GM19043 (cell line): ENCODE results near the gene ATP5F1D.
A peak's percentile ranks its signal among the peaks of the same experiment; 100 is the strongest.

Source experiments
- ATAC-seq: cut with Tn5 transposase; IDR thresholded peaks from one replicate; pipeline ENCODE4 v1.9.1; 2021; ENCODE audit warnings: low read depth; ENCODE audit not compliant: unreplicated experiment

Gene ATP5F1D

DNA sequence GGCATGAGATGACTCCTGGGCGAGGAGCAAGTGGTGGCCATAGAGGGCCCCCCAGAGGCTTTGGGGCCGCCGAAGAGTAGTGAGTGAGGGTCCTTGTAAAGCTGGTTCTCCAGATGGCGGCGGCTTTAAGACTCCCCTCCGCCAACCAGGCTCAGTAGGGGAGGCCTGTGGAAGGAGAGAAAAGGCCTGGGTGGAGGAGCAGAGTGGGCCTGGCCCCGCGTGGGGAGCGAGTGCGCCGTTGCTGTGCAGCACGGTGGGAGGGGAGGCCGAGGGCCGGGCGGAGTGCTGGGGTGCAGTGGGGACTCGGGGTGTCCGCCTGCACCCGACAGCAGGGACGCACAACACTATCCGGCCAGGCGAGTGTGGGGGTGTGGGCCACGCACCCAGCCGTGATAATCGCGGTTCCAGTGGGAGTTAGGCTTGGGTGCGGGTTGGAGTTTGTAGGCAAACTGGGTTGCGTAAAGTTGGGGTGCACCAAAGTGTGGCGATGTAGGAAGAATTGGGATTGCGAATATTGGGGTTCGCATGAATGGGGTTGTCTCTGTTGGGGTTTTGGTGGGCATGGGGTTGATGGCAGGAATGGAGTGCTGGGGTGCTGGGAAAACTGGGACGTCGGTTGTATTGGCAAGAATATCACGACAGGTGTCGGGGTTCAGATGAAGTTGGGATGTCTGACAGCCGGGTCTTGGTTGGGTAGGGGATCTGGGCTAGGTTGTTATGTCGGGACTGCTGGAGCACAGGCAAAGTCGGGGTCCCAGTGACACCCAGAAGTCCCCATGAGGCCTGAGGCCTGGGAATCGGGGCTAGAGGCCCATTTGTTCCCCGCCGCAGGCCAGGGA, 26.9 kb downstream of the ATP5F1D start:
- no peak for ATAC-seq

DNA sequence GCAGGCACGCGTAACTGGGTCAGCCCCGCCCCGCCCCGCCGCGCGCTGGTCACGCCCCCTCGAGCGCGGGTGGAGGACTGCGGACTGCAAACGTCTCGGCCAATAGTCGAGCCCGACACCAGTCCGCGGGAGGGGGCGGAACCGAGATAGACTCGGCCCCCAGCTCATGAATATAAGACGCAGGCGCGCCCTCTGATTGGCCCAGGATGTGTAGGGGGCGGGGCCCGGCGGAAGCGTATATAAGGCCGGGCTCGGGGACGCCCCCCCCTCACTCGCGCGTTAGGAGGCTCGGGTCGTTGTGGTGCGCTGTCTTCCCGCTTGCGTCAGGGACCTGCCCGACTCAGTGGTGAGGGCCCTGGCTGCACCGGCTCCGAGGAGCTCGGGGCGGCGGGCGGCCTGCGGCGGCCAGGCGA, 27.5 kb downstream of the ATP5F1D start, which contains the start of gene CIRBP:
CIRBP (plus strand) TSS at position 268 of the 413 bp plus-strand sequence. CDS start 1,602 bp downstream, outside the sequence.
- ATAC-seq, result peak; percentile 43

DNA sequence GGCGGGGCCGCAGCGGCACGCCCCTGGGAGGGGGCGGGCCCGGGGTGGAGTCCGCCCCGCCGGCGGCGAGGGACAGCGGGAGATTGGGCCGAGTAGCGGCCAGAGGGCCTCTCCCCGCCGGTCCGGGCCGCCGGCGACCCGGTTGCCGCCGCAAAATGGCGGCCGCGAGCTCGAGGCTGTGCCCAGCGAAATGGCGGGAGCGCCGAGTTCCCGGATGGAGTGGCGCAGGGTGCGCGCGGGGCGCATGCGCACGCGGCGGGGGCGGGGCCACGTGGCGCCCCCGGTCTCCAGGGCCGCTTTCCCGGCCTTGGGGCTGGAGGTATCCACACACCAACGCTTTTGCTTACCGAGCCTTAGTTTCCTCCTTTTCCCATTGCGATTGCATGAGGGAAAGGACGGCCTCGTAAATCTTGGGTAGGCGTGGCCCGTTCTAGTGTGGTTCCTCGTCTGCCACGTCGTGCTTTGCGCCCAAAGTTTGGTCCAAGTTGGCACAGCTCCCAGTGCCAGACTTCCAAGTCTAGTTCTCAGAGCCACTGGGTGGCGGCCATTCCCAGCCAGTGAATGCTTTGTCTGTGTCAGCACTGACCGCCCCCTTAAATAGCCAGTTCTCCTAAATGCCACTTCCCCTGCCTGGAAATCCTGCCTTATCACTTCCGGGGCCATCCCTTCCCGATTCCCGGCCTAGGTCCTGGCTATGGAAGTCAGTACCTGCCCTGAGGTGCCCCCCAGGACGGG, 28.1 kb downstream of the ATP5F1D start:
- peak; percentile 27 for ATAC-seq

DNA sequence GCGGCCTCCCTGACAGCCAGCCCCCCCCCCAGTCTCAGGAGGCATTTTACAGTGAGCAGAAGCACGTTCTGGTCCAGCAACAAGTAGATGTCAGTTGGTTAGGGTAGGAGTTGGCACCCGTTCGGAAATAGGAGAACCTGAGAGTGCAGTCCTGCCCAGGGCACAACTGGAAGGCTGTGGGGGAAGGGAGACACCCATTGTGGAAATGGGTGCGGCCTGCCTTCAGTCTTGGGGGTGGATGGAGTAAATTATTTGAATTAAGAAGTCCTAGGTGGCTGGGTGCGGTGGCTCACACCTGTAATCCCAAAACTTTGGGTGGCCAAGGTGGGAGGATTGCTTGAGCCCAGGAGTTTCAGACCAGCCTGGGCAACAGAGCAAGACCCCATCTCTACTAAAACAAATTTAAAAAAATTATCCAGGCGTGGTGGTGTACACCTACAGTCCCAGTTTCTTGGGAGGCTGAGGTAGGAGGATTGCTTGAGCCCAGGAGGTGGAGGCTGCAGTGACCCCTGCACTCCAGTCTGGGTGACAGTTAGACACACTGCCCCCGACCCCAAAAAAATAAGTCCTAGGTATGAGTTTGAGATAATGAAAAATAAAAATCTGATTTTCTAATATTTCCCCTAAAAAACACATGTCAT, 28.8 kb downstream of the ATP5F1D start:
- no peak for ATAC-seq

DNA sequence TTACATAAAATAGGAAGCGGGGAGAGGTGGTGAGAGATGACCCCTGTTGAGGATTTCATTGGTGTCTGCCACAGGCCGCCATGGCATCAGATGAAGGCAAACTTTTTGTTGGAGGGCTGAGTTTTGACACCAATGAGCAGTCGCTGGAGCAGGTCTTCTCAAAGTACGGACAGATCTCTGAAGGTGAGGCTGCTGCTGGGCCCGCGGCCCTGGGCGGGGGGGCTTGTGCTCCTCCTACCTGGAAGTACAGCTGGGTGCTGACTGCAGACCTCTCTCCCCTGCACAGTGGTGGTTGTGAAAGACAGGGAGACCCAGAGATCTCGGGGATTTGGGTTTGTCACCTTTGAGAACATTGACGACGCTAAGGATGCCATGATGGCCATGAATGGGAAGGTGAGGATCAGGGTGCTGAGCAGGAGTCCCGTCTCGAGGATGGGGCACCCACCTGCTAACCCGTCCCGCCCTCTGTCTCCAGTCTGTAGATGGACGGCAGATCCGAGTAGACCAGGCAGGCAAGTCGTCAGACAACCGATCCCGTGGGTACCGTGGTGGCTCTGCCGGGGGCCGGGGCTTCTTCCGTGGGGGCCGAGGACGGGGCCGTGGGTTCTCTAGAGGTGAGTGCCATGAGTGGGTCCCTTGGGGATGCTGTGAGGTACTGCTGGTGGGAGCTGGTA, 29.4 kb downstream of the ATP5F1D start:
- no peak for ATAC-seq

DNA sequence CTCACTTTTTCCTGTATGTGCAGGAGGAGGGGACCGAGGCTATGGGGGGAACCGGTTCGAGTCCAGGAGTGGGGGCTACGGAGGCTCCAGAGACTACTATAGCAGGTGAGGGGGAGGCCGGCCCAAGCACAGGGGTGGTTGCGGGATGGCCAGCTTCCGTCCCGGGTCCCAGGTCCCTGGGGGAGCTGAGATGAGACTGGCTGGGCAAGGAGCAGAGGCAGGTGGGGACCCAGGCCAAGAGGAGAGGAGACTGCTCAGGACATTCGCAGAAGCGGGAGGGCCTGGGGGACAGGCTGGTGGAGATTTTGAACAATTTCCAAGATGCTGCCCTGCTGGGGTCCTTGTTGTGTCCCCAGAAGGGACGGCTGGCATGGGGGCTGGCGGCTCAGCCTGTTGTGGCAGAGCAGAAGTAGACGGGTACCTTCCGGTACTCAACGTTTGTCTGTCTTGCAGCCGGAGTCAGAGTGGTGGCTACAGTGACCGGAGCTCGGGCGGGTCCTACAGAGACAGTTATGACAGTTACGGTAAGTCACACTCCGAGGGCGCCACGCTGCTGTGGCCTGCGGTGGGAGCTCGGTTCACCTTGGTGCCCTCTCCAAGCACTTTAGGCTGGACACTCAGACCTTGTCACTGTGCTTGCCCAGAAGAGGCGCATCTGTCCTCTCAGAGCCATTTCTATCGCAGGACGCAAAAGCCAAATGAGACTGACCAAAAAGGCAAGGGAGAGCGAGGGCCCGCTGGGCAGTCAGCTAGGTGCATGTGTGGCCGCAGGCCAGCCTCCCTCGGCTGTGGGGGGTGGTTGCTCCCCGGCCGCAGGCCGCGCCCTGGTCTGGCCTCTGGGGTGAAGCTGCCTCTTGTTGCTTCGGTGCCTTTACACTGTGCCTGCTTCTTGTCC, 30.2 kb downstream of the ATP5F1D start:
- no peak for ATAC-seq

DNA sequence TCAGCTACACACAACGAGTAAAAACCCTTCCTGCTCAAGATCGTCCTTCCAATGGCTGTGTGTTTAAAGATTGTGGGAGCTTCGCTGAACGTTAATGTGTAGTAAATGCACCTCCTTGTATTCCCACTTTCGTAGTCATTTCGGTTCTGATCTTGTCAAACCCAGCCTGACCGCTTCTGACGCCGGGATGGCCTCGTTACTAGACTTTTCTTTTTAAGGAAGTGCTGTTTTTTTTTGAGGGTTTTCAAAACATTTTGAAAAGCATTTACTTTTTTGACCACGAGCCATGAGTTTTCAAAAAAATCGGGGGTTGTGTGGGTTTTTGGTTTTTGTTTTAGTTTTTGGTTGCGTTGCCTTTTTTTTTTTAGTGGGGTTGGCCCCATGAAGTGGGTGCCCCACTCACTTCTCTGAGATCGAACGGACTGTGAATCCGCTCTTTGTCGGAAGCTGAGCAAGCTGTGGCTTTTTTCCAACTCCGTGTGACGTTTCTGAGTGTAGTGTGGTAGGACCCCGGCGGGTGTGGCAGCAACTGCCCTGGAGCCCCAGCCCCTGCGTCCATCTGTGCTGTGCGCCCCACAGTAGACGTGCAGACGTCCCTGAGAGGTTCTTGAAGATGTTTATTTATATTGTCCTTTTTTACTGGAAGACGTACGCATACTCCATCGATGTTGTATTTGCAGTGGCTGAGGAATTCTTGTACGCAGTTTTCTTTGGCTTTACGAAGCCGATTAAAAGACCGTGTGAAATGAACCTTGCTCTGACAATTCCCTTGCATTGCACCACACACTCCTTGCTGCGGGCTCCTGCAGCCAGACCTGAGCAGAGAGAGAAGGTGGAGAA, 31.1 kb downstream of the ATP5F1D start:
- ATAC-seq, result no peak

DNA sequence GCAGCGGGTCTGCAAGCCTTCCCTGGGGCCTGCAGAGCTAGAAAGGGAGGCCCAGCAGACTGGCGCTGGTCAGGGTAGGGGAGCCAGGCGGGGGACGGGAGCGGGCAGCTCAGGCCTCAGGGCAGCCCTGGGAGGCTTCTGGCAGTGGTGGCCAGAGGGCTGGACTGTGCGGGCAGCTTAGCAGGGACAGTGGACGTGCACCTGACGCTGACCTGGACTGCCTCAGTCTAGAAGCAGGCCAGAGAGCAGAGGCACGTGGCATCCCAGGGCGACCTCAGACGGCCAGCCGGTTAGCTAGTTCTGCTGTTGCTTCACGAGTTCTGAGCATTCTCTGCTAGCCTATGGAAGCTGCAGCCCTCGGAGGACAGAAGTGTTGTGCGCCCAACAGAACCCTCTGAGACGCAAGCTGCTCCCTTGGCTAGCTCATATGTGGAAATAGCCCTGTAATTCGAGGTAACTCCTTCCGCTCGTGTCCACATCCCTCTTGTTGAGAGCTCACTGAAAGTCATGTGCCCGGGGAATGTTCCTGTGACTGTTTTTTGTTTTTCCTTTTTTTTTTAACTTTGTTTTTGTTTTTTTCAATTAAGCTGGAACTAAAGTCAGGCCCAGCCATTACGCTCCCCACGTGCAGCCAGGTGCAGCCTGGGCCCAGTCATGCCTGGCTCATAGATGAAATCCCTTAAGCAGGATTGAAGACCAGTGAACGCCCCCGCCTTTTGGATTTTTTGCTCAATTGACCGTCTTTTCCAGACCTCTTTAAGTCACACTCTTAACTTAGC, 31.9 kb downstream of the ATP5F1D start:
- no peak for ATAC-seq

DNA sequence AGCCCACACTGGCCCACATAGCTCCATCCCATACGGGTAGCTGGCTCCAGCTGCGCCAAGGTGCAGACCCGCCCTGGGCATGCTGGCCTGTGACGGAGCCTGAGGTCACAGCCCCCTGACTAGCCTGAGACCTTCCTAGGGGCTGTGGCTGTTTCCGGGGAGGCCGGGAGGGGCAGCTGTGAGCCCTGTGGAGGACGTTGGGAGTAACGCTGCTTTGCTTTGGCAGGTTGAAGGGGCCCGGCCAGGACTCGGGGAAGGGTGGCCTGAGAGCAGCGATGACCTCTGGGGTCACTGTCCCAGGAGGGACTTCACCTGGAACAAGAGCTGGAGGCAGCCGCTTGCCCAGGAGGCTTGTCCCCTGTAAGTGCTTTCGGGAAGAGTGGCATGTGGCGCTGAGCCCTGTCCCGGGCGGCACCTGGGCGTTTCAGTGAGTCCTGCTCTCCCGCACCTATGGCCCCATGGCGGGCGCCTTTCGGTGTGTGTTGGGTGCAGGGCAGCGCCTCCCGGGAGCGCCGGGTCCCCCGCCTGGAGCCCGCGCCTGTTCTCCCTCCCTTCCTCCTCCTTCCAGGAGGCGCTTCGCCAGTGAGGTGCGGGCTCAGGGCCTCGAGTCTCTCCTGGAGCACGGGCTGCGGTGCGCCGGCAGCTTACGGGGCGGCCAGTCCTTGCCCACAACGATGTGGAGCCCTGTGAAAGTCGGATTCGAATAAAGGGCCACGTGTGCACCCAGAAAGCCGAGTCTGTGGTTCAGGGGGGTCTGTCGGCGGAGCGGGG, 32.7 kb downstream of the ATP5F1D start:
- ATAC-seq, result no peak

DNA sequence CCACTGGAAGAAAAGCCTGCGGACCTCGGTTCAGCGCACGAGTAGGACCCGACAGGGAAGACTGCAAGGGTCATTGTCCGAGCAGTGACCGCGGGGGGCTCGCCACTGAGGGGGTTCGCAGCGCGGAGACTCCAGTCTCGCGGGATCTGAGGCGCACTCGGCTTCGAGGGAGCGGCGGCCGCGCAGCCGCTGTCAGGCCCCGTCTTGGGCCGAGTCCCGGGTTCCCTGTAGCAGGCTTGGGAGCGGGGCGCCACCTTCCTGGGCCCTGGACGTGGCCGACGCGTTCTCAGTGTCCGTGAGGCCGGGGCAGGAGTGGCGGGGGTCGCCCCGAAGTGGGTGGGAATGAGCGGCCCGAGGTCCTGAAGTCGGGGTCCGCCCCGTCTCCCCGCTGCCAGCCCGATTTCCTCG, 33.3 kb downstream of the ATP5F1D start:
- no peak for ATAC-seq

DNA sequence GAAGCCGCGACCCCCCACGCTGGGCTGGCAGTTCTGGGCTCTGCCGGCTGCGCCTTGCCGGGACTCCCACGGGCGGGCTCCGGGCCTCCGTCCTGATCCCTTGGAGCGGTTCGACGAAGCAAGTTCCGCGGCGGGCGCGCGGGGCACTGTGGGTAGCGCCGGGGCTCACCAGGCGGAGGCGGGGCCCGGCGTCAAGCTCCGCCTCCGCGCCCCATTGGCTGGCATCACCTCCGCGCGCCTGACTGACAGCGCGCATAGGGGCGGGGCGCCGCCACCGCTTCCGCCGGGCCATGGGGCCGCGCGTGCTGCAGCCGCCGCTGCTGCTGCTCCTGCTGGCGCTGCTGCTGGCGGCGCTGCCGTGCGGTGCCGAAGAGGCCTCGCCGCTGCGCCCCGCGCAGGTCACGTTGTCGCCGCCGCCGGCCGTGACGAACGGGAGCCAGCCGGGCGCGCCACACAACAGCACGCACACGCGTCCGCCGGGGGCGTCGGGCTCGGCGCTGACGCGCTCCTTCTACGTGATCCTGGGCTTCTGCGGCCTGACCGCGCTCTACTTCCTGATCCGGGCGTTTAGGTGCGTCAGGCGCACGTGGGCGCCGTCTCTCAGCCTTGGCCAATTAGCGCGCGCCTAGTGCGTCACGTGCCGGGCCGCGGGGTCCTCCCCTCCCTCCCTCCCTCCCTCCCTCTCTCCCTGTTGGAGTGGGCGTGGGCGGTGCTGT, 33.9 kb downstream of the ATP5F1D start, which contains the start of gene FAM174C:
FAM174C (plus strand) TSS at position 271 of the 716 bp plus-strand sequence; CDS start at position 291, 20 bp downstream.
- ATAC-seq, result peak; percentile 73

DNA sequence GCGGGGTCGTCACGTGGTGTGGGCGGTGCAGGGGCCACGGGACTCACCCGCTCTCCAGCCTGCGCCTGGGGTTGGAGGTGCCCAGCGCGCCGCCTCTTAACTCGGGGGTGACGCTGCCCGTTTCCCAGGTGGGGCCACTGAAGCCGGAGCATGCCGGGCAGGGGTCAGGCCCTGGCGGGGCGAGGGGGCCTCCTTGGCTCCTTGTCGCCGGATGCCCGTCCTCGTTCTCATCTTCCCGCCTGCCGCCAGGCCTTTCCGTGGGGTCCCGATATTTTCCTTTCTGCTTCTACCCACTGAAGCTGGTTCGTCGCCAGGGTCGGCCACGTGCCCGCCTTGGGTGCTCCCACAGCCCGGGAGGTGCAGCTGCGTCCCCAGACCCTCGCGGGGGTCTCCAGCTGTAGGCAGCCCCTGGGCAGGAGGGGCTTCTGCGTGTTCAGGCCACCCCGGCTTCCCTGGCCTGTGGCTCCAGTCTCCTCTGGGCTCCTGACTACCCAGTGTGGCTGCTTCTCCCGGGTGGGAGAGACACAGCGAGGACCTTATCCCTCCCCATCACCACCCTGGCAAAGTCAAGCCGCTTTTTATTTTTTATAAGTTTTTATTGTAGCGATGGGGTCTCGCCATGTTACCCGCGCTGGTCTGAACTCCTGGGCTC, 34.6 kb downstream of the ATP5F1D start:
- ATAC-seq, result no peak

DNA sequence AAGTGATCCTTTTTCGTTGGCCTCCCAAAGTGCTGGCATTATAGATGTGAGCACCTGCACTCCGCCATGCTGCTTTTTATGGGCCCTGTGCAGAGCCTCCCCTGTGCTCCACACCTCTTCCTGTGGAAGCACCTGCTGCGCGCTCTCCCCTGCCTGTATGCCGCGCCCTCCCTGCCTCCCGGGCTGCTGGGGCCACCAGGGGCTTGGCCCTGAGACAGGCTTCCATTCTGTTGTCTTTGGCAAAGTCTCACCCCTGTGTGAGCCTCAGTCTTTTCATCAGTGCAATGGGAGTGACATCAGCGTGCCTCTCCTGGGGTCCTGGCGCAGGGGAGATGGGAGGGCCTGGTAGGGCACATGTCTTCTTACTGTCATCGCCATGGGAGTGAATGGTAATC, 35.1 kb downstream of the ATP5F1D start:
- ATAC-seq, result no peak

DNA sequence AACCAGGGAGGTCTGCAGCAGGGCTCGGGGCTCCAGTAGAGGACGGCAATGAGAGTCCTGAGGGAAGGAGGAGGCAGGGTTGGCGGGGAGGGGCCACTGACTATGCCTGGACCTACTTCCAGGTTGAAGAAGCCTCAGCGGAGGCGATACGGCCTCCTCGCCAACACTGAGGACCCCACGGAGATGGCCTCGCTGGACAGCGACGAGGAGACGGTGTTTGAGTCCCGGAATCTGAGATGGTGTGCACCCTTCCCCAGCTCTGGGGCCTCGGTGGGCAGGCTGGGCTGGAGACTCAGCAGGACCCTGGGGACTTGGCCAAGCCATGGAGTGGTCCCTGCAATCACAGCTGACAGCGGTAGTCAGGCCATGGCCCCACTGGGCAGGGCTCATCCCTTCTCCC, 35.5 kb downstream of the ATP5F1D start:
- ATAC-seq, result no peak

DNA sequence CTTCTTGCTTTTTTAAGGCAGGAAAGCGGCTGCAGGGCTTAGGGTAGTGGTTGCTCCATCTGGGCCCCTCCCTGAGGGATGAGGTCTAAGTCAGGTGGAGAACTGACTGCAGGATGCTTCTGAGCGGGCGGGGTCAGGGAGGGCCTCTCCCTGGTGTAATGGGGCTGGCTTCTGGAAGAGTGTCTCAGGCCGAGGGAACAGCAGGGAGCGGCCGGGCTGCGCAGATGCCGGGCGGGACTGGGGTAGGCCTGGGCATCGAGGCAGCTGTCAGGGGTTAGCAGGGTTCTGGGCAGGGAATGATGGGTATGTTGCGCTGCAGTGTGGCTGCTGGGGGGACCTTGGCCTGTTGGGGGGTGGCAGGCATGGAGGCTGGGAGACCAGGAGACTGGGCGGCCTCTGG, 36.5 kb downstream of the ATP5F1D start:
- ATAC-seq, result no peak
